CD4-positive, alpha-beta T cell treated with Interleukin-10 for 1 hour (primary cell): Measurements from ENCODE around the gene CBS.
"Not testable (repeated sequence)": the region's sequence is repeated elsewhere in the genome, so short reads cannot be mapped to it uniquely, and the experiment has no call there.

Source experiments
- DNase-seq: peaks from one replicate; pipeline ENCODE4 v3.0.0-alpha.2; 2020

Gene CBS

DNA sequence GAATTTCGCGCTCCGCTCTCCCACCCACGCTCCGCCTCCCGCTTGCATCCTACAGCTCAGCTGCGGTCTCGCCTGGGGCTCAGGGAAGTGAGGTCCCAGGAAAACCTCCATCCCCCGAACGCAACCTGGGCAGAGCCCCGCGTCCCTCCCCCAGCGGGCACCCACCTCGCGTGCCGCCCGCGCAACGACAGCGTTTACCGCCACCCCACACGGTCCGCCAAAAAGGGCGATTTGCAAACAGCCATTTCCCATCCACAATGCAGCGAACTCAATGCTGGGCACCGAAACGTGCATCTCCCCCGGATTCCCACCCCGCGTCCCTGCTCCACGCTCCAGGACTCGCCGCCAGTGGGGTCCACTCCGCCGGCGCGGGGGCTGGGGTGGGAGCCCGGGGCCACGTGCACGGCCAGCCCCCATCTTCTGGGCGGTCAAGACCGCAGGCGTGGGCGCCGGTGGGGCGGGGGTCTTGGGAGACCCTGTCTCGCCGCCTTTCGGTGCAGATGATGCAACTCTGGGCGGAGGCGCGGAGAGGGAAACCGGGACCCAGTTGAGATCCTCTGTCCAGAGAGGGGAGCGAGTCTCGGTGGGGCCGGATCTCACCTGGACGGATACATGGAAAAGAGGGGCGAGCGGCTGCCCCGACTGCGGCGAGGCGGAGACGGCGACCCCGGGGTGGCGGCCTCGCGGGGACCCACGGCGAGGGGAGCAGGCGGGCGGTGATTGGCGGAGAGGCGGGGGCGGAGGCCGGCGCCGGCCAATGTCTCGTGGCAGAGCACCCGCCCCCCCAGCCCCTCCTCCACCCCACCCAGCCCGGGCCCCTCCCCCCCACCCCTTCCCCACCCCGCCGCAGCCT is at the start of gene CBS:
CBS (minus strand) TSS at position 666 of the 853 bp plus-strand sequence. CDS start 3,642 bp downstream, outside the sequence.
- DNase-seq = not testable (repeated sequence)

DNA sequence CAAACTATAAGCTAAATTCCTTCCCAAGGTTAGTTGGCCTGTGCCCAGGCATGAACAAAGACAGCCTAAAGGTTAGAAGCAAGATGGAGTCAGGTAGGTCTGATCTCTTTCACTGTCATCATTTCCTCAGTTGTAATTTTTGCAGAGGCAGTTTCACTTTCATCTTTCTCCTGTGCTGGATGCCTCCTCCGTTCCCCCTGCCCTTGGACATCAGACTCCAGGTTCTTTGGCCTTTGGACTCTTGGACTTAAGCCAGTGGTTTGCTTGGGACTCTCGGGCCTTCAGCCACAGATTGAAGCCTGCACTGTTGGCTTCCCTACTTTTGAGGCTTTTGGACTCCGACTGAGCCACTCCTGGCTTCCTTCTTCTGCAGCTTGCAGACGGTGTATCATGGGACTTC is 40.3 kb upstream of the CBS start:
- not testable (repeated sequence) for DNase-seq

- DNase-seq = not testable (repeated sequence)
These were observed 38.8 kb upstream of the CBS start for GRCh38 chr21:43114483-43114882.

DNA sequence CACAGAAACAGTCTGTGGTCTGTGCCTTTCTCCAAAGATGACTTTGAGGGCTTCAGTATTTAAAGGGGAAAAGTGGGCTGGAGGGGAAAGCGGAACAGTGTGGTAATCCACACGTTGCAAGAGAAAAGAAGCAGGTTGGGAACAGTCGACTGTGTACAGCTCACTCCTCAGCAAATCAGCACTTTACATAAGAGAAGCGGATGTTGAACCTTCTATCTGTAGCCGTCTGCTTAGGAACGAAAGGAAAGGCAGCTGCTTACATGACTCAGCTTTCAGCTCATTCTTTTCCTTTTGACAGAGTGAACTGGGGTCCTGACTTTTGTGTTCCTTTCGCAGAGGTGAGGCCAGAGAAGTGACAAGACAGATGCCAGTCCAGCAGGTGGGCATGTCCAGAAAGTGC is 33.4 kb upstream of the CBS start:
- DNase-seq = not testable (repeated sequence)

- DNase-seq = not testable (repeated sequence)
These were observed 32.5 kb upstream of the CBS start for GRCh38 chr21:43108177-43108576.

DNA sequence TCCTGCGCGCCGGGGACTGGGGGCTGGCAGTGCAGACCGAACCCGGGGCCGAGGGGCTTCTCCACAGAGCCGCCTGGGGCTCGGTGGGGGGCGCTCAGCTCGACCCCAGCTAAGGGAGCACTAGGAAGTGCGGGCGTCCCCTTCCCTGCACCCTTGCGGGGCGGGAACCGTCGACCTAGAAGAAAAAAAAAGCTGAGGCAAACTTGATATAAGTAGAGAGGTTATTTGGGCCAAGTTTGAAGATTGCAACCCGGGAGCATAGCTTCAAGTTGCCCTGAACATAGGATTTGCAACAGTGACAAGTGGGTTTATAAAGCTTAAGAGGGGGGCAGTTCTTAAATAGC is 32.1 kb upstream of the CBS start:
- DNase-seq = not testable (repeated sequence)

DNA sequence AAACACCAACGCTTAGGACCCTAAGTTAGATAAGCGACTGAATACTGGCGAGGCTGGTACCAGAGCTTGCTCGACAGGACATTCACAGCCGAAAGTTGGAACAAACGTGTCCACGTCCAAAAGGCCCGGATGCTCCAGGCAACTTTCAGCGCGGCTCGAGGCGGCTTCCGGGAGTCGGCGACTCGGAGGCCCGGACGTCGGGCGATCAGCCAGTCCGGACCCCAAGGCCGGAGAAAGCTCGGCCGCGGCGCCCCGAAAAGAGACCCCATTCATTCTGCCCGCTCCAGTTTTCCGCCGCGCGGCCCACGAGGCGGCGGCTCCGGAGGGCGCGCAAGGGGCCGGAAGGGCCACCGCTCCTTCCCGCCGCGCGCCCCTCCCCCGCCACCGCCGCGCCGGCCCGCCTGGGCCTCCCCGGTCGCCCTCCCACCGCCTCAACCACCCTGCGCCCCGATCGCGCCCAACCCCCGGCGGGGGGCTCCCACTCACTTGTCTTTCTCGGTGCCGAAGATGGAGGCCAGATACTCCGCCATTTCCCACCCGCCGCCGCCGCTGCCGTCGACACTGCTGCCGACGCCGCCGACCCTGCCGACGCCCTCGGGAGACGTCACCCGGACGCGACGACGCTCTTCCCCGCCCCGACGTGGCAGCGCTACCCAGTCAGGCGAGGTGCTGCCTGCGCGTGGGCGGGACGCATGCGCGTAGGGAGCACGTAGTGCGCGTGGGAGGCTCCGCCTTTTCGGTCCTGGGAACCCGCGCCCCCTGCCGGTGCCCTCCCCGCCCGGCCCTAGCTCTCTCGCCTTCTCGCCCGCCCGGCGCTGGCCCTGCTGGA is 31.5 kb upstream of the CBS start, which contains the start of gene U2AF1:
U2AF1 (minus strand) TSS at position 606 of the 829 bp plus-strand sequence; CDS start at position 530, 76 bp downstream.
- peak; percentile 79 for DNase-seq

- DNase-seq = not testable (repeated sequence)
These were observed 29.0 kb upstream of the CBS start for GRCh38 chr21:43104642-43105041.

DNA sequence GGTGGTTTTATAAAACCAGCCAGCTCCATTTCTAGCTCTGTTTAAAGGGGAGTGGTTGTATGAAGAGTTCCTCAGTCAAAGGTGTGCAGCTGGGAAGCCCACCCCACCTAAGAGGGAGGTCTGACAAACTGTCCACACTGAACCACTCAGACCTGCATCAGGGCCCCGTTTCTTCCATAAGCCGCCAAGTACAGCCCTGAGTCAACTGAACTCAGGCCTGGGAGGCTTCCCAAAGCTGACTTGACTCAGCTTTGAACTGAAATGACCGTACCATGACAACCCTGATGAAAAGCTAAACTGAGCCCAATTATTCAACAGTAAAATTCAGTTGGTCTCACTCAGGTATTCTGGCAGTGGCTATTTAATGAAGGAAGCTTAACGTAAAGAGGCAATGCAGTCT is 26.6 kb upstream of the CBS start:
- not testable (repeated sequence) for DNase-seq

DNA sequence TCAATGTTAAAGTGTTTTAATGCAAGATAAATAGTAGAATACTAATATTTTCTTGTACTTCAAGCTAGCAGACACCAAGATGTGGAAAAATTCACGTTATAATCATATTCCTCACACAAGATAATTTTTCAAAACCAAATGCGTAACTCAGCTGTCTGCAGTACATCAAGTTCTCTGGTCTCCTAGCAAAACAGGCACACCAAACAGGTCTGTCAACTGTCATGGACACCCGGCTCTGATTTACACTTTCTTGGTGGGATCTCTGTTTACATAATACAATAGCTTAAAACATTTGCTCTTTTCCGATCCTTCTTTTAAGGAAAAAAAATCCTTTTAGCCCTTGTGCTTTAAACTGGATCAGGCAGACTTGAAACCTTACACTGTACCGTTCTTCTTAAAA is 26.0 kb upstream of the CBS start:
- not testable (repeated sequence) for DNase-seq

GRCh38 chr21:43101000-43101399 is 25.4 kb upstream of the CBS start:
- DNase-seq = not testable (repeated sequence)

DNA sequence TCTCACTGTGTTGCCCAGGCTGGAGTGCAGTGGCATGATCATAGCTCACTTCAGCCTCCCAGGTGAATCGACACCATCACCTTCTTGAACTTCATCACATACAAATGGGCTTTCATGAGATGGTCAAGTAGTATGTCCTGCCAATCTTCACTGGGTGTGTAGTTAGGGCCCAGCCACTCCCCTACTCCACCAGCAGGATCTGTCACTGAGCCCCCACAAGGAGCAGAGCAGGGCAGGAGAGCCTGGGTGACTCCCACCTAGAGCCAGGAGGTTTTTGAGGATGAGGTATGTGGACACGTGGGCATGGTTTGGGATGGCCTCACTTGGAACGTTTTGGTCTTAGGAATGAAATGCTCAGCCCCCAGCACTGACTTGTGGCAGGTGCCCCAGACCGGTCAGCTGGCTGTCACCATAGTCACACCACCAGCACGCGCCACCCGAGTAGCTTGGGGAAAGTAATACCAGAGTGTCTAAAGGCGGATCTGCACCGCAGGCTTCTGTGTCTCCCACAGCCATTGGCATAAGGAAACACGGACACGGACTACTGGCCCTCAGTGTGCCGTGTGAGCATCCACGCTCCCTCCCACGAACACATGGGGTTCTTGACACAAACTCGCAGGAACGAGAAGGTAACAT is 16.5 kb upstream of the CBS start:
- DNase-seq = not testable (repeated sequence)

GRCh38 chr21:43090947-43091346 is 15.3 kb upstream of the CBS start:
- not testable (repeated sequence) for DNase-seq

DNA sequence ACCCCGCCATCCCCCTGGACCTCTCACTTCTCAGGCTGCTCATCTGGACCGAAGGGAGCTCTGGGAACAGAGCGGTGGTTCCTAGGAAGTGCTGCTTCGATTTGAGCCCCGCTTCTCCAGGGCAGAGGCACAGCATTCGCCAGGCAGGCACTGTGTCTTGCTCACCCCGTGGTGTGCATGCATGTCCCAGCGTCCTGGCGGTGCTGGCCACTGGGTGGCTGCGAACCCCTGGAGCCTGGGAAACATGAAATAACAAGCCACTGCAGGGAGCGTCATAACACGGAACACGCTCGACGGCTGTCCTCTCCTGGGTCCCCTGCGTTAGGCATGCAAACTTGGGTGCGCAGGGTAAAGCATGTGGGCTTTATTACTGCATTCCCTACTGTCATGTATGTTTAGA is 13.8 kb upstream of the CBS start:
- not testable (repeated sequence) for DNase-seq

DNA sequence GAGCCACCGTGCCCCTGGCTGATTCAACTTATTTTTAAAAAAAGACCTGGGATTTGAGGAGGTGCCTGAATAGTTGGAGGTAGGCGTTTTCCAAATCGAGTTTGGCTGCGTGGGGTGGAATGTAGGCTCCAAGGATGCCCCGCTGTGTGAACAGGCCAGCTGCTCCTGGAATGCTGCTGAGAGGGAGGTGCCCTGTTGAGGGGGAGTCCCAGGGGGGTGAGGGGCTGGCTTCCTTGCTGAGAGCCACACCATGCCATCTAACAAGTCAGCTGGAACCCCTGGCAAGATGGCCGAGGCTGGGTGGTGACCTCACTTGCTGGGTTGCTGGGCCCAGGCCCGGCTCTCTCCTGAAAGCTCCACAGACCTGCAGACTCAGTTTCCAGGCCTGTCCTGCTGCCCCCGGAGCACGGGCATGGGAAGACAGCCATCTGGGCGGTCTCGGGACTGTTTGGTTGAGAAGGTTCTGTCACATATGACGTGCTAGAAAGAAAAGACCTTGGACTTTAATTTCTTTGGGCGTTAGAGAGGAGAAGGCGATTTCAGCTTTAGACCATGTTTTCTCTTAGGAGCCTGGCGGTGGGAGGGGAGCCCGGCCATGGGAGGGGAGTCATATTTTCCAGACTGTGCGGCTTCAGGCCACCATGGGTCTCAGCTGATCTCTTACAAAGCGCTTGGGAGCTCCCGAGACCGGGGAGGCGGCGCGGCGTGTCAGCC is 7.1 kb upstream of the CBS start:
- not testable (repeated sequence) for DNase-seq

DNA sequence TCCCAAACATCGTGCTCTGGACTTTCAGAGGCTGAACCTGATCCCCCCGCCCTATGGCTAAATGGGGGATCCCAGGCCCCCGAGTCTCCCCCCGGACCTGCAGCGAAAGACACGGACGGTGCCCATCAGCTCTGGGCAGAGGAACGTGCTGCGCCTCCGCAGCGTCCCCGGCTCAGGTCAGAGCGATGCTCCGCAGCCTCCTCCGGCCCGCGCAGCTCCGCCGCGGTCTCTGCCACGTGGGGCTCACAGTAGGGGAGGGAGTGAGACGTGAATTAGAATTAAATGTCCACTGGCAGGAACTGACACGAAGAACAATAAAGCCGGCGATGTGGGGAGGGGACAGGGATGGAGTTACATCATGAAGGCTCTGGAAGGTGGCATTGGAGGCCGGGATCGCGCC is 1.0 kb upstream of the CBS start:
- DNase-seq = not testable (repeated sequence)

GRCh38 chr21:43076023-43076637 is 495 bp upstream of the CBS start:
- DNase-seq = not testable (repeated sequence)

- not testable (repeated sequence) for DNase-seq
These were observed 1.1 kb downstream of the CBS start for GRCh38 chr21:43074401-43075169.

GRCh38 chr21:43072742-43073141 is 2.9 kb downstream of the CBS start:
- not testable (repeated sequence) for DNase-seq

GRCh38 chr21:43069682-43070081 is 6.0 kb downstream of the CBS start:
- not testable (repeated sequence) for DNase-seq

DNA sequence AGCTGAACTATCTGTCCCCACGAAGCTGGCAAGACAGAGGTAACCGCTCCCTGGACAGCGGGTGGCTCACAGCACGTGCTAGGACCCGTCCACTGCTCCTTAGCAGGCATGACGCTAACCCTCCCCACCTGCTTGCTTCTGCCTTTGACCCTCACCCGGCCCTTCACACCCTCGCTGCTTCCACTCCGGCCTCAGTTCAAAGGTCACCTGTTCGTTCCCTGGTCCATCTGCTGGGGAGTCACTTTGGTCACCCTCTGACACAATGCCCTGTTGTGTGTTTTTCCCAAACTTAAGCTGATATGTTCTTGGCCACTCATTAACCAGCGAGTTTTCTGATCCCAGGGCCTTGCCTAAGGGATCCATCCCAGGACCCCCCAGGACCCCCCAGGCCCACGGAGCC is 7.6 kb downstream of the CBS start:
- DNase-seq = not testable (repeated sequence)
